Duodenal mucosa (tissue), 2 donors: ENCODE measurements around the gene PIBF1.

Experiments used
- H3K27ac ChIP-seq: one replicate; pipeline ENCODE4 v1.7.0; 2013; ENCODE audit warnings: low read depth, low read length
- H3K27me3 ChIP-seq, 2 donors: one replicate each; pipeline ENCODE4 v1.7.0; 2013; ENCODE audit warnings: low read length in 2 of 2, control low read depth in 1 of 2; ENCODE audit not compliant: insufficient read depth in 2 of 2, control insufficient read depth in 1 of 2
- H3K36me3 ChIP-seq, 2 donors: one replicate each; pipeline ENCODE4 v1.7.0; 2013; ENCODE audit warnings: low read length in 2 of 2, control low read depth in 1 of 2; ENCODE audit not compliant: insufficient read depth in 2 of 2, control insufficient read depth in 1 of 2
- H3K4me1 ChIP-seq, 2 donors: one replicate each; pipeline ENCODE4 v1.7.0; 2013; ENCODE audit warnings: low read length in 2 of 2, control low read depth in 1 of 2; ENCODE audit not compliant: insufficient read depth in 2 of 2, control insufficient read depth in 1 of 2
- H3K4me3 ChIP-seq, 2 donors: one replicate each; pipeline ENCODE4 v1.7.0; 2013; ENCODE audit warnings: low read length in 2 of 2, low read depth in 1 of 2
- H3K9ac ChIP-seq, 2 donors: one replicate each; pipeline ENCODE4 v1.7.0; 2013; ENCODE audit warnings: low read length in 2 of 2, low read depth in 1 of 2
- H3K9me3 ChIP-seq, 2 donors: one replicate each; pipeline ENCODE4 v1.7.0; 2013; ENCODE audit warnings: low read length in 2 of 2, control low read depth in 1 of 2; ENCODE audit not compliant: control insufficient read depth in 1 of 2

Gene PIBF1

DNA sequence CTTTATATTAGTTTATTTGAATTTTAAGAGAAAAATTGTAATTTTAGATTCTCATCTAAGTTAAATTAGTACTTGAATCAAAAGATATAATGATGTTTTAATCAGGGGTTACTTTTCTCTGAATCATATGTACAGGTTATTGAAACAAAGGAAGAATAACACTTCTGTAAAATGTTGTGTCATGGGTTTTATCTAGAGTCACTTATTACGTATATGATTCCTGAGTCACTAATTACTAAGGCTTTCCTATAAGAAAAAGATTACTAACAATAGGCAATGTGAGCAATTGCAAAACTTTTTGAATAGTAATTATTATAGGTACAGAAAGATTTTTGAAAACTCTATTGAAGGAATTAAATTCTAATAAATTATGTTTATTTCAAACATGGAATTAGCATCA lies 177.7 kb downstream of the PIBF1 start:
- Histone ChIP-seq H3K4me1 (peaks cover 0 to 20% of the 10 kb centered on the region in 2 donors), H3K36me3 (no peaks in the 10 kb centered on the region), H3K27ac (no peak overlapping the region), H3K9me3 (no peaks in the 10 kb centered on the region), H3K27me3 (no peaks in the 10 kb centered on the region), H3K9ac (peak overlapping the region in 1 of 2 donors; percentile 28), H3K4me3 (no peak overlapping the region)

DNA sequence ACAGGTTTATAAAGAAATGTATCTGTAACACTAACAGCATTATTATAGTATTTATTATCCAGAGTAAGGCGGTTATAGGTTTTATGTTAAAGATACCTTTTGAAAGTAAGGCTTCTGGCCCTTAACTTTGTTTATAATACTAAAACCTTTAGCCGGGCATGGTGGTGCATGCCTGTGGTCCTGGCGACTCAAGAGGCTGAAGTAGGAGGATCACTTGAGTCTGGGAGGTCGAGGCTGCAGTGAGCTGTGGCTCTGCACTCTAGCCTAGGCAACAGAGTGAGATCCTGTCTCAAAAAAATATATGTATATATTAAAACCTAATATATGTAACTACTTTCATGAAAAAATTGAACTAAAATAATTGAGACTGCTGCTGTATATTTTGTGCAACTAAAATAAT lies 178.2 kb downstream of the PIBF1 start:
- H3K27ac ChIP-seq, result no peak overlapping the region
- H3K9ac ChIP-seq, result no peak overlapping the region
- no peaks in the 10 kb centered on the region for H3K9me3 ChIP-seq
- peaks cover 0 to 15% of the 10 kb centered on the region in 2 donors for H3K4me1 ChIP-seq
- H3K27me3 ChIP-seq, result no peaks in the 10 kb centered on the region
- H3K4me3 ChIP-seq, result no peak overlapping the region
- H3K36me3 ChIP-seq, result no peaks in the 10 kb centered on the region

DNA sequence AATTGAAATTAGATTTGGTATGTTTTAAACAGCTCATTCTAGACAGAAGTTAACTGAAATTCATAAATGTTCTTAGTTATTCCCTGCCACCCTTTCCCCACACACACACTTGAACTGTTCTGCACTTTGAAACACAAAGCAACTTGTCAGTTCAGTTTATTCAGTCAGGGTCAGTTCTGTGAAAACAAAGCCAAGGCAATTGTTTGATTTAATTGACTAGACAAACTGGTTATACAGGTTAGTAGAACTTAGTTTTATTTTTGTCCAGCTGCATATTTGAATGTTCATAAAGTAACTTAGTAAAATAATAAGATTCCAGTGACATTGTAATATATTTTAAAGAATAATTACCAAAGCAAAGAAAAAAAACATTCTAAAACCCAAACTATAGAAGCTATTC lies 178.6 kb downstream of the PIBF1 start:
- no peak overlapping the region for H3K4me3 ChIP-seq
- no peaks in the 10 kb centered on the region for H3K27me3 ChIP-seq
- H3K36me3 ChIP-seq, result no peaks in the 10 kb centered on the region
- H3K4me1 ChIP-seq, result peaks cover 0 to 11% of the 10 kb centered on the region in 2 donors
- H3K9ac ChIP-seq, result no peak overlapping the region
- H3K27ac ChIP-seq, result no peak overlapping the region
- H3K9me3 ChIP-seq, result no peaks in the 10 kb centered on the region

DNA sequence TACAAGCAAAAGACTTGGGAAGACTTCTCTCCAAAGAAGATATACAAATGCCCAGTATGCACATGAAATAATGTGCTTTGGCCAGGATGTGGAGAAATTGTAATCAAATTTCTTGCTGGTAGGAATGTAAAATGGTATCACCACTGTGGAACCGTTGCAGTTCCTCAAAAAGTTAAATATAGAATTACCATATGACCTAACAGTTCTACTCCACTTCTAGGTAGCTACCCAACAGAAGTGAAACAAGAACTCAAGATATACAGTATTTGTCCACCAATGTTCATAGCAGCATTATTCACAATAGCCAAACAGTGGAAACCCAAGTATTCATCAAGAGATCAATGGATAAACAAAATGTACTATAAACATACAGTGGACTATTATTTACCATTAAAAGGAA lies 181.8 kb downstream of the PIBF1 start:
- H3K36me3 ChIP-seq, result no peaks in the 10 kb centered on the region
- H3K9ac ChIP-seq, result no peak overlapping the region
- no peaks in the 10 kb centered on the region for H3K9me3 ChIP-seq
- H3K4me1 ChIP-seq, result peaks cover 0 to 9% of the 10 kb centered on the region in 2 donors
- H3K4me3 ChIP-seq, result no peak overlapping the region
- no peak overlapping the region for H3K27ac ChIP-seq
- H3K27me3 ChIP-seq, result no peaks in the 10 kb centered on the region

DNA sequence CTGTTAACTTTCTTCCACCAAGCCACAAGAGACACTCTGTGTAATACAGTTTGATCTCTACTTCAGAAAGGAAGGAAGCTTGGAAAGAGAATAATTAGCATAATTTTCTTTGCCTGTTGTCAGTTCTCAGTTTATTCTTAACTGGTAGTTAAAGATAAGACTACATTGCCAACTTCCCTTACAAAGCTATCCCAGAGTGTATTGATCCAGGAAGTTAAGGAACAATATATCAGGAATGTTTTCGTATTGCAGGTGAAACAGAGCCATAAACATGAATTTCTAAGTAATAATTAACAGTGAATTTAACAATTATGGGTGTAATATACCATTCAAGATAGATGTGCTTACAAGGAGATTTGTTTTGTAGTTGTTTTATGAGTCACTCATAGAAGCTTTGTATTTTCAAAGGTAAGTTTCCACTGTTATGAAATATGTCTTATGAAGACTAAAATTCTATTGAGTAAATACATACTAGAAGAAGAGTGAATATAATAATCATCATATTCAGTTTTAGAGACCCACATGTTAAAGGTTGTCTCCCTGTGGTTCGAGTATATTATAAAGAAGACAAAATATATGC lies 188.5 kb downstream of the PIBF1 start:
- Histone ChIP-seq H3K36me3 (no peaks in the 10 kb centered on the region), H3K27ac (peak overlapping the region; percentile 62), H3K27me3 (no peaks in the 10 kb centered on the region), H3K4me1 (peaks cover 5 to 11% of the 10 kb centered on the region in 2 donors), H3K9me3 (no peaks in the 10 kb centered on the region), H3K9ac (peak overlapping the region in 1 of 2 donors; percentile 59), H3K4me3 (no peak overlapping the region)

GRCh38 chr13:72970956-72971355 lies 189.0 kb downstream of the PIBF1 start:
- H3K36me3 ChIP-seq, result no peaks in the 10 kb centered on the region
- H3K4me3 ChIP-seq, result peak overlapping the region in 1 of 2 donors; percentile 40
- peaks cover 5 to 11% of the 10 kb centered on the region in 2 donors for H3K4me1 ChIP-seq
- H3K27me3 ChIP-seq, result no peaks in the 10 kb centered on the region
- no peaks in the 10 kb centered on the region for H3K9me3 ChIP-seq
- peak overlapping the region in 1 of 2 donors; percentile 59 for H3K9ac ChIP-seq
- peak overlapping the region; percentile 62 for H3K27ac ChIP-seq

- no peaks in the 10 kb centered on the region for H3K9me3 ChIP-seq
- H3K4me3 ChIP-seq, result no peak overlapping the region
- H3K4me1 ChIP-seq, result peaks cover 5 to 20% of the 10 kb centered on the region in 2 donors
- H3K36me3 ChIP-seq, result no peaks in the 10 kb centered on the region
- H3K27ac ChIP-seq, result no peak overlapping the region
- H3K9ac ChIP-seq, result no peak overlapping the region
- no peaks in the 10 kb centered on the region for H3K27me3 ChIP-seq
These were observed 191.3 kb downstream of the PIBF1 start for GRCh38 chr13:72973234-72973633.

GRCh38 chr13:72983085-72983768 lies 201.3 kb downstream of the PIBF1 start:
- H3K4me3 ChIP-seq, result no peak overlapping the region
- H3K27ac ChIP-seq, result peak overlapping the region; percentile 54
- H3K4me1 ChIP-seq, result peaks cover 17 to 30% of the 10 kb centered on the region in 2 donors
- no peaks in the 10 kb centered on the region for H3K36me3 ChIP-seq
- H3K27me3 ChIP-seq, result no peaks in the 10 kb centered on the region
- H3K9me3 ChIP-seq, result no peaks in the 10 kb centered on the region
- no peak overlapping the region for H3K9ac ChIP-seq

DNA sequence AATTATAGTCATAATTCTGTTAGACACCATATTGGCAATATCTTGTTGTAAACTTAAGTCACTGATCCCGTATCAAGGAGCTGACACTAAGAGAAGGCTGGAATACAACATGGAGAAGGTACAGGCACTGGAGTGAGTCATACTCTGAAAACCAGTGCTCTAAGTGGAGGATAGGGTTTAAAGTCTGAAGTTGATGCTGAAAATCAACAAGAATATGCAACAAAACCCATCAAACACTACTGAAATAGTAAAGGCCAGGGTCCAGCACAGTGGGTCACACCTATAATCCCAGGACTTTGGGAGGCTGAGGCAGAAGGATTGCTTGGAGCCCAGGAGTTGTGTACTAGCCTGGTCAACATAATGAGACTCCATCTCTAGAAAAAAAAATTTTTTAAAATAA lies 203.7 kb downstream of the PIBF1 start:
- no peak overlapping the region for H3K4me3 ChIP-seq
- H3K27me3 ChIP-seq, result no peaks in the 10 kb centered on the region
- no peaks in the 10 kb centered on the region for H3K9me3 ChIP-seq
- no peak overlapping the region for H3K9ac ChIP-seq
- no peaks in the 10 kb centered on the region for H3K36me3 ChIP-seq
- peaks cover 17 to 28% of the 10 kb centered on the region in 2 donors for H3K4me1 ChIP-seq
- no peak overlapping the region for H3K27ac ChIP-seq

DNA sequence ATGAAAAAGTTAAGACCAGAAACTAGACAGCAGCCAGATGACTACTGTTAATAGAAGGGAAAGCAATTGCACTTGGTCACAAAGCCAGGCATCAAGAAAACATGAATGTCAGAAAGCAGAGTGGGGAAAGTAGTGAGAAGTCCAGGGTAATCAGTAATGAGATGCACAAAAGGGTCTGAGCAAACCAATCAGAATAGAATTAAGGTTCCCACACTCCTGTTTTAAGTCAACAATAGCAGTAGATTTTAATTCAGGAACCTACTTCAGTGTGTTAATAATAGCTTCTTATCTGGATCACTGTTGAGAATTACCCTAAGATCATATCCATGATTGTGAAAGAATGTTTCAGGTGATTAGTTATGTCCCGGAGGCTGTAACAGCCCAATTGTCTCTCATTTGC lies 204.3 kb downstream of the PIBF1 start:
- H3K27me3 ChIP-seq, result no peaks in the 10 kb centered on the region
- no peak overlapping the region for H3K27ac ChIP-seq
- H3K9ac ChIP-seq, result no peak overlapping the region
- no peak overlapping the region for H3K4me3 ChIP-seq
- H3K36me3 ChIP-seq, result no peaks in the 10 kb centered on the region
- peaks cover 17 to 28% of the 10 kb centered on the region in 2 donors for H3K4me1 ChIP-seq
- H3K9me3 ChIP-seq, result no peaks in the 10 kb centered on the region
